ENCODE measurements around the gene CD200. TPM values are rescaled to one million over a fixed set of nuclear protein-coding genes. Genes with fewer than 3 reads are reported as not detected.
"Not testable (repeated sequence)": the region's sequence is repeated elsewhere in the genome, so short reads cannot be mapped to it uniquely, and the experiment has no call there.

The CD200 gene
- total RNA-seq, 1 donor from 2014 or later, result 3.9 TPM

DNA sequence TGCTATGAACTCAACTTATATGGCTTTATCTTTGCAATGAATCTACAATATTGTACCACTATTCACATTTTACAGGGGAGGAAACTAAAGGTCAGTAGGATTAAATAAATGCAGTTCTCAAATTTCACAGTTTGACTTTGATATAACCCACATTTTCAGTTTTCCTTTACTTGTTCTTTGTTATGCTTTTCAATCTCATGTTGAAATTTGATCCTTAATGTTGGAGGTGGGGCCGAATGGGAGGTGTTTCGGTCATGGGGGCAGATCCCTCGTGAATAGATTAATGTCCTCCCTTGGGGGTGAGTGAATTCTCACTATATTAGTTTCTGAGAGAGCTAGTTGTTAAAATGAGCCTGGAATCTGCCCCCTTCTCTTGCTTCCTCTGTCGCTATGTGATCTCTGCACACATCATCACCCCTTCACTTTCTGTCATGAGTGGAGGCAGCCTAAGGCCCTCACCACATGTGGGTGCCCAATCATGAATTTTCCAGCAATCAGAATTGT lies 44.7 kb downstream of the CD200 start:
- Histone ChIP-seq H3K4me1 (peaks cover 15% of the 10 kb centered on the region), H3K27me3 (no peaks in the 10 kb centered on the region), H3K27ac (no peak overlapping the region), H3K4me3 (no peak overlapping the region), H3K9me3 (no peaks in the 10 kb centered on the region), H3K36me3 (no peaks in the 10 kb centered on the region)
- DNase-seq (ENCODE audit: extremely low spot score in 2 of 2), result no peak
- TF ChIP-seq, protein P1, sequence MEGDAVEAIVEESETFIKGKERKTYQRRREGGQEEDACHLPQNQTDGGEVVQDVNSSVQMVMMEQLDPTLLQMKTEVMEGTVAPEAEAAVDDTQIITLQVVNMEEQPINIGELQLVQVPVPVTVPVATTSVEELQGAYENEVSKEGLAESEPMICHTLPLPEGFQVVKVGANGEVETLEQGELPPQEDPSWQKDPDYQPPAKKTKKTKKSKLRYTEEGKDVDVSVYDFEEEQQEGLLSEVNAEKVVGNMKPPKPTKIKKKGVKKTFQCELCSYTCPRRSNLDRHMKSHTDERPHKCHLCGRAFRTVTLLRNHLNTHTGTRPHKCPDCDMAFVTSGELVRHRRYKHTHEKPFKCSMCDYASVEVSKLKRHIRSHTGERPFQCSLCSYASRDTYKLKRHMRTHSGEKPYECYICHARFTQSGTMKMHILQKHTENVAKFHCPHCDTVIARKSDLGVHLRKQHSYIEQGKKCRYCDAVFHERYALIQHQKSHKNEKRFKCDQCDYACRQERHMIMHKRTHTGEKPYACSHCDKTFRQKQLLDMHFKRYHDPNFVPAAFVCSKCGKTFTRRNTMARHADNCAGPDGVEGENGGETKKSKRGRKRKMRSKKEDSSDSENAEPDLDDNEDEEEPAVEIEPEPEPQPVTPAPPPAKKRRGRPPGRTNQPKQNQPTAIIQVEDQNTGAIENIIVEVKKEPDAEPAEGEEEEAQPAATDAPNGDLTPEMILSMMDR (IDR thresholded peaks at IDR 0.05), result no peak
- TF ChIP-seq POLR2AphosphoS5 (IDR thresholded peaks at IDR 0.05; ENCODE audit: insufficient read depth in 1 of 2, low read depth in 1 of 2) (no peak), POLR2A (IDR thresholded peaks at IDR 0.05) (no peak)
- intact Hi-C loops (cut with DNase I), result no loop called here

DNA sequence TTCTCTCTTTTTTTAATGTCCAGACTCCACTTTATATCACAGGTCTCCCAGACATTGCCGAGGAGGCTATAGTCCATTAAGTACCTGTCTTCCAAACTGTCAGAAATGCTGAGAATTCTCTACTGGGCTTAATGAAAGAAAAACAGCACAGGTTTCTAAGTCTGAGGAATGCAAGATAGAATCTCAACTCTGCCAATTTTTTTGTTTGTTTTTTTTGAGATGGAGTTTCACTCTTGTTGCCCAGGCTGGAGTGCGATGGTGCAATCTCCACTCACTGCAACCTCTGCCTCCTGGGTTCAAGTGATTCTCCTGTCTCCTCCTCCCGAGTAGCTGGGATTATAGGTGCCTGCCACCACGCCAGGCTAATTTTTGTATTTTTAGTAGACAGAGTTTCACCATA lies 45.4 kb downstream of the CD200 start:
- intact Hi-C loops (cut with DNase I), result not testable (repeated sequence)

DNA sequence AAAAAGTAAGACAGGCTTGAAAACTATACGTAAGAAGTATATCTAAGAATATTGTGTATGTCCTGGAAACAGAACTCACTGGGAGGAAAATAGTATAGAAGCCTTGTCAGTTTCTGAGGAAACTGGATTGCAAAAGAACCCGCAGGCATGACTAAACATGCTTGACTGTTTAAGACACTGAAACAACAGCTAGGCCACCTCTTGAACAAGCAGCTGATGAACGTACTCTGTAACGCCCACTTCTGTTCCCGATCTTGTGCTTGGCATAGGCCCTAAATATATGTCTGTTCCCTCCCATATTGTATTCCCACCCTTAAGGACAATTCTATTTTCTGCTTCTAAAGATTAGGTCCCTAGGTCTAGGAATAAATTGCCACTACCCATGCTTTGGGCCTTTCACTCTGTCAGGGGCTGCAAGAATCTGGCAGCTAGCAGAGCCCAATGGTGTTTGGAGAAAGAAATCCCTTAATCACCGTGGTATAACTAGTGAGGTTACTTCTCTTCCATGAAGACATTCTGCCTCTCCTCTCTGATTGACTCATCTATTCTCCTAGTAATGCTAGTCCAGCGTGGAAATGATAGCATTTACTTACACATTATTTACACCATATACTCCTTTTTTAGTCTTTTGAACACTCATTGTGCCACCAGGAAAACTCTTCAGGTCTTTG lies 46.2 kb downstream of the CD200 start:
- intact Hi-C loops (cut with DNase I), result no loop called here
- Histone ChIP-seq H3K36me3 (no peaks in the 10 kb centered on the region), H3K9me3 (no peaks in the 10 kb centered on the region), H3K27ac (no peak overlapping the region), H3K27me3 (no peaks in the 10 kb centered on the region), H3K4me3 (no peak overlapping the region), H3K4me1 (peaks cover 15% of the 10 kb centered on the region)
- no peak for DNase-seq (ENCODE audit: extremely low spot score in 2 of 2)
- TF ChIP-seq POLR2A (IDR thresholded peaks at IDR 0.05) (no peak), POLR2AphosphoS5 (IDR thresholded peaks at IDR 0.05; ENCODE audit: insufficient read depth in 1 of 2, low read depth in 1 of 2) (peak in 1 of 2 donors; percentile 10)

More for the DNA sequence above, 45.4 kb downstream of the CD200 start:
- not testable (repeated sequence) for H3K4me3 ChIP-seq; H3K27me3 ChIP-seq; H3K36me3 ChIP-seq; DNase-seq (ENCODE audit: extremely low spot score in 2 of 2); H3K9me3 ChIP-seq
- peaks cover 15% of the 10 kb centered on the region for H3K4me1 ChIP-seq
- H3K27ac ChIP-seq, result peak overlapping the region; percentile 10

DNA sequence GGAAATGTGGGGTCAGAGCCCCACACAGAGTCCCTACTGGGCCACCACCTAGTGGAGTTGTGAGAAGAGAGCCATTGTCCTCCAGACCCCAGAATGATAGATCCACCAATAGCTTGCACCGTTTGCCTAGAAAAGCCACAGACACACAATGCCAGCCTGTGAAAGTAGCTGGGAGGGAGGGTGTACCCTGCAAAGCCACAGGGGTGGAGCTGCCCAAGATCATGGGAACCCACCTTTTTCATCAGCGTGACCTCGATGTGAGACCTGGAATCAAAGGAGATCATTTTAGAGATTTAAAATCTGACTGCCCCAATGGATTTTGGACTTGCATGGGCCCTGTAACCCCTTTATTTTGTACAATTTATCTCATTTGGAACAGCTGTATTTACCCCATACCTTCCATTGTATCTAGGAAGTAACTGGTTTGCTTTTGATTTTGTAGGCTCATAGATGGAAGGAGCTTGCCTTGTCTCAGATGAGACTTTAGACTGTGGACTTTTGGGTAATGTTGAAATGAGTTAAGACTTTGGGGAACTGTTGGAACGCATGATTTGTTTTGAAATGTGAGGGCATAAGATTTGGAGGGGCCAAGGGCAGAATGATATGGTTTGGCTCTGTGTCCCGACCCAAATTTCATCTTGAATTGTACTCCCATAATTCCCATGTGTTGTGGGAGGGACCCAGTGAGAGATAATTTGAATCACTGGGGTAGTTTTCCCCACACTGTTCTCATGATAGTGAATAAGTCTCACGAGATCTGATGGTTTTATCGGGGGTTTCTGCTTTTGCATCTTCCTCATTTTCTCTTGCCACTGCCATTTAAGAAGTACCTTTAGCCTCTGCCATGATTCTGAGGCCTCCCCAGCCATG lies 49.0 kb downstream of the CD200 start:
- TF ChIP-seq POLR2AphosphoS5 (IDR thresholded peaks at IDR 0.05; ENCODE audit: insufficient read depth in 1 of 2, low read depth in 1 of 2), result no peak
- TF ChIP-seq, protein P1 (IDR thresholded peaks at IDR 0.05), result no peak
- TF ChIP-seq POLR2A (IDR thresholded peaks at IDR 0.05), result no peak
- Histone ChIP-seq H3K27ac (no peak overlapping the region), H3K4me3 (no peak overlapping the region), H3K27me3 (no peaks in the 10 kb centered on the region), H3K9me3 (no peaks in the 10 kb centered on the region), H3K36me3 (no peaks in the 10 kb centered on the region), H3K4me1 (peaks cover 15% of the 10 kb centered on the region)
- intact Hi-C loops (cut with DNase I), result no loop called here
- no peak for DNase-seq (ENCODE audit: extremely low spot score in 2 of 2)

DNA sequence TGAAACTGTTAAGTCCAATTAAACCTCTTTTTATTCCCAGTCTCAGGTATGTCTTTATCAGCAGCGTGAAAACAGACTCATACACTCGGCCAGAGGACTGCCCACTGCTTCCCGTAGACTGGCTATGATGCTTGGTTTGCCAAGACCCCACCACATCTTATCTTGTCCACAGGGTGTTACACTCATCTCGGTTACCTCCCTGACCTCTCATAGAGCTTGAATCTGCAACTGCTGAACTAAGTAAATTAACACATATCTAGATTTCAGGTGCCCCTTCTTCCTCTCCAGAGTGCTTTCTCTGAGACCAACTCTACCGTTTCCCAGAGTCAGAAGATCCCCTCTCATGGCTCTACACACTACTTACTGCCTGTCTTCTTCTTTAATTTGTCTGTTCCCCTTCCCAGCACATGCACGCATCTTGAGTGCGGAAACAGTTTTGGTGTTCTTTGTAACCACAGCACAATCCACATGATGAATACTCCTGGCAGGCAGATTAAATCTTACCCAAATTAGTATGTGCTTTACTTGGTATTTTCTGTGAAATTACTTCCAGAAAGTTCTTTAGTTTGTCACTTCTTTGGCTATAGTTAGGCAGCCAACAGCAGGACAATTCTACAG lies 49.7 kb downstream of the CD200 start:
- peaks cover 12% of the 10 kb centered on the region for H3K4me1 ChIP-seq
- H3K9me3 ChIP-seq, result no peaks in the 10 kb centered on the region
- H3K27ac ChIP-seq, result no peak overlapping the region
- TF ChIP-seq, protein P1 (IDR thresholded peaks at IDR 0.05), result no peak
- TF ChIP-seq POLR2AphosphoS5 (IDR thresholded peaks at IDR 0.05; ENCODE audit: insufficient read depth in 1 of 2, low read depth in 1 of 2), result no peak
- no peak for TF ChIP-seq POLR2A (IDR thresholded peaks at IDR 0.05)
- intact Hi-C loops (cut with DNase I), result no loop called here
- no peaks in the 10 kb centered on the region for H3K36me3 ChIP-seq
- no peak for DNase-seq (ENCODE audit: extremely low spot score in 2 of 2)
- H3K27me3 ChIP-seq, result no peaks in the 10 kb centered on the region
- no peak overlapping the region for H3K4me3 ChIP-seq

Data from vagina (tissue), 2 donors.